CD4-positive, alpha-beta T cell treated with Interleukin-6 for 4 hours (primary cell): Measurements from ENCODE around the gene DPY19L3.
"Not testable (repeated sequence)": the region's sequence is repeated elsewhere in the genome, so short reads cannot be mapped to it uniquely, and the experiment has no call there.

Source experiments
- DNase-seq: peaks from one replicate; pipeline ENCODE4 v3.0.0-alpha.2; 2020; ENCODE audit warnings: mixed read lengths

The DPY19L3 gene

DNA sequence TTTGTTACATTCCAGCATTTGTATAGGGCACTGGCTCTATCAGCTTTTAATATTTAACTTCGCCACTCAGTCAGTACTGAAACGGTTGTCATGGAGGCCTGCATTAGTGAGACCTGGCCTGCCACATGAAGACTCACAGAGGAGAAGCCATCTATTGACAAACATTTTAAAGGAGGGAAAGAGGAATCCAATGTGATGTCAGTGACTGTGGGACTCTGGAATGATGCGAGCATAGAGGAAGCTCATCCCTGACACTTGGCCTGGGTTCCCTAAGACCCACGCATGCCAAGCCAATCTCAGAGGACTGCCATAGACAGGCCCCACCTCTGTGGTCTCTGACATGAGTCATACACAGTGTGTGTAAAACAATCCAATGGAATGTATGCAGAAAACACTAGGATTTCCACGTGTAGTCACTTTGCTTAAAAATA, 7.9 kb upstream of the DPY19L3 start:
- DNase-seq: no peak

DNA sequence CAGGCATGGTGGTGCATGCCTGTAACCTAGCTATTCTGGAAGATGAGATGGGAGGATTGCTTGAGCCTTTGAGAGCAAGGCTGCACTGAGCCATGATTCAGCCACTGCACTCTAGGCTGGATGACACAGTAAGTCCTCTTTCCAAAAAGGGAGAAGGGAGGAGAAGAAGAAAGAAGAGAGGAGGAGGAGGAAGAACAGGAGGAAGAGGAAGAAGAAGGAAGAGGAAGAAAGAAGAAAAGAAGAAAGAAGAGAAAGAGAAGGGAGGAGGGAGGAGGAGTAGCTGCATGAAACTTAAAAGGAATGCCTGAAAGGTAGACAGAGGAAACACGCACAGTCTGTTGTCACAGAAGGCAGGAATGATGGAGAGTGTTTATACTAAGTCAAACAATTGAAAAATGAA, 3.6 kb upstream of the DPY19L3 start:
- DNase-seq: no peak

DNA sequence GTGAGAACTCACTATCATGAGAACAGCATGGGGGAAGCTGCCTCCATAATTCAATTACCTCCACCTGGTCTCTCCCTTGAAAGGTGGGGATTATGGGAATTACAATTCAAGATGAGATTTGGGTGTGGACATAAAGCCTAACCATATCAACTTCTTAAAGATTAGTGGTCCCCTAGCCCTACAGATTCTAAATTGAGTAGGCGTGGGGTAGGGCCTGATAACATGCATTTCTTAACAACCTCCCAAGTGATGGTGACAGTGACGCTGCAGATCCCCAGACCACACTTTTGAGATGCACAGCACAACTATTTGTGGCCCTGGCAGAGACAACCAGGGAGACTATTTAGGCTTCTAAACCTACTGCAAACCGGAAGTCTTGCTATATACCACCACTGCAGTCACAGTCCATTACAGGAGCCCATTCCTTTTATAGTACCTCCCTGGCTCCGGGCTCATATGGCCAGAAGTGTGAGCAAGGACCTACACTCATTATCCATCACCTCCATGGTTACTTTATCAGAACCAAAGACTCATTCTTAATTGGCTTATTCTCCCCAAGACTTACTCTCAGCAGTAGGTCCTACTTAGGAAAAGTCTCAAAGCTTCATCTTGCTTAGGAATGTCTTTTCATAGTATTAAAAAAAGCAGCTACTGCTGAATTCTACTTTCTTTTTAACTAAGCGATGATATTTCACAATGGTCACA, 2.1 kb upstream of the DPY19L3 start:
- no peak for DNase-seq

DNA sequence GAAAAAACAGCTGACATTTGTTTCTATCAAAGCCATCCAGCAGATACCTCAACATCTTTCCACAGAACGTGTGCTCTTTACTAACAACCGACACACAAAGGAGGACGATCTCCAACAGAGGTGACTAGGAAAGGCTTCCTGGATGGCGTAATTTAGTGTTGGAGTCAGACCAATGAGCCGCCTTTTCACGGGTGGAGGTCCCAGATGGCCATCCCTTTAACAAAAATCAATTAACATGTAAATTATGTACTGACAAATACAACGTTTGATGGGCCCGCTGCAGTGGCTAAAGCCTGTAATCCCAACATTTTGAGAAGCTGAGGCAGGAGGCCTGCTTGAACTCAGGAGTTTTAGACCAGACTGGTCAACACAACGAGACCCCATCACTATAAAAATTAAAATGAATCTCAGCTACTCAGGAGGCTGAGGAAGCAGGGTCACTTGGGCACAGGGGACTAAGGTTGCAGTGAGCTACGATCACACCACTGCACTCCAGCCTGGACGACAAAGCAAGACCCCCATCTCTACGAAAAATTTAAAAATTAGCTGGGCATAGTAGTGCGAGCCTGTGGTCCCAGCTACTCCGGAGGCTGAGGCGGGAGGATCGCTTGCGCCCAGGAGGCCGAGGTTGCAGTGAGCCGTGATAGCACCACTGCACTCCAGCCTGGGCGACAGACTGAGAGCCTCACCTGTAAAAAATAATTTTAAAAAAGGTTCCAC, 1.2 kb upstream of the DPY19L3 start:
- no peak for DNase-seq

- DNase-seq: no peak
These were observed 588 bp upstream of the DPY19L3 start for GRCh38 chr19:32404933-32405430.

DNA sequence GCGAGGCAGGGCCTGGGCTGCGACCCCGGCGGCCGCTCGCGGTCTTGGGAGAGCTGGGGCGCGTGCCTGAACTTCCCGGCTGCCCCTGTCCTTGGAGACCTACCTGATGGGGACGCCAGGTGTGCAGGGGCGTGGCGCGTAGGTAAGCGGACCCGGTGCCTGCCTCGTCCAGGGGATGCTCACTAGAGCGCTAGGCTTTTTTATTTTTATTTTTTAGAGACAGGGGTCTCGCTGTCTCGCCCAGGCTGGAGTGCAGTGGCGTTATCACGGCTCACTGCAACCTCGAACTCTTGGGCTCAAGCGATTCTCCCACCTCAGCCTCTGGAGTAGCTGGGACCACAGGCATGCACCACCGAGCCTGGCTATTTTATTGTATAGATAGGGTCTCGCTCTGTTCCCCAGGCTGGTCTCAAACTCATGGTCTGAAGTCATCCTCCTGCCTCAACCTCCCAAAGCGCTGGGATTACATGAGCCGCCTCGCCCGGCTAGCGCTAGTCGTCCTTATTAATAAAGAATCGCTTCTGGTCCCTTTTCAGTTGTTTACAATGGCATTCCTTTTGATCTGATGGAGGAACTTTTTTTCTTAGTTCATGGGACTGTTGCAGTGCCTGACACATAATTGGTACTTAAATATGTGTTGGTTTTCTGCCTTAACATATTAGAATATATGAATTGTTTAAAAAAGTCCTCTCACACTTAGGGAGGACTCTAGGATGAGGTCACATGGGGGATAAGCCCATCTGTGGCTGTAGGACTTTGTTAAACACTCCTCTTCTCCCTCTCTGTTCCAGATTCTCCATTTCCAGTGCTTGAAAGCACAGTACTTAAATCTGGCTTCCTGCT, 812 bp downstream of the DPY19L3 start:
- no peak for DNase-seq

DNA sequence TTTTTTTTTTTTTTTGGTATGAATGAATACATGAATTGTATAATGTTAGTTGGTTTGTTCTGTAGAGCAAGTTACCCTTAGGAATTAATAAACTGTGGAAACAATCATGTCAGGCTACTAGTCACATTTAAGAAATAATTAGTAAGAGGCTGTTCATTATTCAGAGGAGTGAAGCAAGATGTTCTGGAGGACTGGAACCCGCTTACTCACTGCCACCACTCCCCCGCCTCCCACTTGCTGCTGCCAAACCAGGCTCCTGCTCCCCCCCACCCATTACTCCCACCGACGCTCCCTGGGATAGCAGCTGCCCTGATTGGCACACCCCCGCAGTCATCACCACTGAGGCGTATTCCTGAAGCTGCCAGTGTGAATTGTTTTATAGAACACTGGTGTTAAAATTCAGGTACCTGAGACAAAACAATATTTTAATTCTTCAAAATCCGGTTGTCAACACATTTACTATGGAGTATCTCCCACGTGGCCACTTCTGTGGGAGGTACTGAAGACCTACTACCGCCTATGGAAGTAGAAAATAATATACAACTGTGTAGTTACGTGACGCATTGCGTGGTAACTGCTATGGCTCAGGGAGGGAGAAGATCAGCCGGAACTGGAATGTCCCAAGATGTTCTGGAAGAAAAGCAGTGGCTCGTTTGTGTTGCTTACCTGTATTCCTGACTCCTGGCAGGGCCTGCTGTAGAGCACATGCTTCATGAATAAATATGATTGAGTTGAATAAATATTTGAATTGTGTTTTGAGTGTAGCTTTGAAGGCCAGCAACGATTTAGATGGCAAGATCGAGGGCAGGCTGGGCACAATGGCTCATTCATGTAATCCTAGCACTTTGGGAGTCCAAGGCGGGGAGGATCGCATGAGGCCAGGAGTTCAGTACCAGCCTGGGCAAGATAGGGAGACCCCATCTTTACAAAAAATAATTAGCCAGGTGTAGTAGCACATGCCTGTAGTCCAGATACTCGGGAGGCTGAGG, 1.7 kb downstream of the DPY19L3 start:
- DNase-seq: no peak

GRCh38 chr19:32415246-32415645, 9.7 kb downstream of the DPY19L3 start:
- no peak for DNase-seq

DNA sequence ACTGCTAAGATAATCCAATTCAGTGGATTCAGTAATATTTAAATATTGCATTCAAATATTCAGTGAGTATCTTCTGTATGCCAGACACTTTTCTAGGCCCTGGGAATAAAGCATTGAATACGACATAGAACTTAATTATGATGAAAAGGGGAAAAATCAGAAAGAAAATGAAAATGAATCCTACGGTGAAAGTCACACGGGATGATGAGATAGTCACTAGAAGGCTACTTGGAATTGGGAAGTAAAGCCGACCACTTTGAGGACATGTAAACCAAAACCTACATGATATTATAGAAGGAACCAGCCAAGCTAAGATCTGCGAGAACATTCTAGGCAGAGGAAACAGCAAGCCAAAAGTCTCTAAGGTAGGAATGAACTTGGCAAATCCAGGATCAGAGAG, 10.1 kb downstream of the DPY19L3 start:
- DNase-seq: no peak

- no peak for DNase-seq
These were observed 11.3 kb downstream of the DPY19L3 start for GRCh38 chr19:32416749-32417456.

DNA sequence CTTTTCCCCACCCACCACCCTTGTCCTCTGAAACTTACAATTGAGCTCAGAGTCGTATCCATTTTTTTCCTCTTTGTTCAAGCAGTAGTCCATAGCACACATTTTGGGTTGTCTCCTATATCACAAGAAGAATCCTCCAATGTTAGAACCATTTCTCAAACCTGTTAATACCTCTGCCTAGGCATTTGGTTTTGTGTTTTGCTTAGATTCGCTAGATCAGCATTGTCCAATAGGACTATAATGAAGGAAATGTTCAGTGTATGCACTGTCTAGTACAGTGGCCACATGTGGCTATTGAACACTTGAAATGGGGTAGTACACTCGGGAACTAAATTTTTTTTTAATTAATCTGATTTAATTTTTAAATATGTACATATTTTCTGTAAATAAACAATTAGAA, 12.6 kb downstream of the DPY19L3 start:
- no peak for DNase-seq

- DNase-seq: no peak
These were observed 16.2 kb downstream of the DPY19L3 start for GRCh38 chr19:32421589-32422361.

- no peak for DNase-seq
These were observed 16.9 kb downstream of the DPY19L3 start for GRCh38 chr19:32422435-32422834.

DNA sequence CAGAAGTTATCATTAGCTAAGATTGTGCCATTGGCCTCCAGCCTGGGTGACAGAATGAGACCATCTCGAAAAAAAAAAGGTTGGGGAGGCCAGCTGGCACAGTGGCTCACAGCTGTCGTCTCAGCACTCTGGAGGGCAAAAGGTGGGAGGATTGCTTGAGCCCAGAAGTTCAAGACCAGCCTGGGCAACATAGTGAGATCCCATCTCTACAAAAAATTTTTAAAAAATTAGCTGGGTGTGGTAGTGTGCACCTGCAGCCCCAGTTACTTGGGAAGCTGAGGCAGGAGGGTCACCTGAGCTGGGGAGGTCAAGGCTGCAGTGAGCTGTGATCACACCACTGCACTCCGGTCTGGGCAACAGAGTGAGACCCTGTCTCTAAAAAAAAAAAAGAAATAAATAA, 18.4 kb downstream of the DPY19L3 start:
- not testable (repeated sequence) for DNase-seq

DNA sequence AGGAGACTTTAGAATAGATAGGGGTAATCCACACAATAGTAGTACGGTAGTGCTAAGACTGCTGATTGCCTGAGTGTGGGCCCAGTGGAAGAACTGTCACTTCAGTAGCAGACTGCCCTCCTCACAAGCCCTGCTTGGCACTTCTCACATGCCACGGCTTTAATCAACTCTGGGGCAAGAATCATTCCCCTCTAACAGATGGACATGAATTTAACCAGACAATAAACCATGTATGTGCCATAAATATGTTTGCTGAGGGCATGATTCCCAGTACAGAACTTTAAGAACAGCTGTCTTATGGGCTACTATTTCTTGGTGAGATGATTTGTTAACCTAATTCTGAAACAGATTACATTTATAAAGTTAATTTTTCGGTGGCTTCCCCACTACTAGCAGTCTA, 22.0 kb downstream of the DPY19L3 start:
- no peak for DNase-seq

- DNase-seq: no peak
These were observed 31.1 kb downstream of the DPY19L3 start for GRCh38 chr19:32436692-32437091.

- no peak for DNase-seq
These were observed 31.5 kb downstream of the DPY19L3 start for GRCh38 chr19:32437096-32437495.

DNA sequence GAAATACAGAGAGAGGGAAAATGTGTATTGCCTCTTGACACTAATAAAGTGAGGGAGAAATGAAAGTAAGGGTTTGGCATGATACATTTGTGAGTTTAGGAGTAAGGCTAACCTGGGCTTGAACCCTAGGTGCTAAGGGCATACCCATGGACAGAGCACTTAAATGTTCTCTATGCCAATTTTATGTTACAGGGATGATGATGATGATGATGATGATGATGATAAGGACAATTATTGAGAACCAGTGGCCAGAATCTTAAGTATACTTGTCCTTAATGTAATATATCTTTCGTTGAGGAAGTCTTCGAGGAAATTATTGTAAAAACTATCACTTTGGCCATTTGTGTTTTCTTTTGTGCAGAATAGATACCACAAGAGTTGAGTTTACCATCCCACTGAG, 33.2 kb downstream of the DPY19L3 start:
- no peak for DNase-seq

DNA sequence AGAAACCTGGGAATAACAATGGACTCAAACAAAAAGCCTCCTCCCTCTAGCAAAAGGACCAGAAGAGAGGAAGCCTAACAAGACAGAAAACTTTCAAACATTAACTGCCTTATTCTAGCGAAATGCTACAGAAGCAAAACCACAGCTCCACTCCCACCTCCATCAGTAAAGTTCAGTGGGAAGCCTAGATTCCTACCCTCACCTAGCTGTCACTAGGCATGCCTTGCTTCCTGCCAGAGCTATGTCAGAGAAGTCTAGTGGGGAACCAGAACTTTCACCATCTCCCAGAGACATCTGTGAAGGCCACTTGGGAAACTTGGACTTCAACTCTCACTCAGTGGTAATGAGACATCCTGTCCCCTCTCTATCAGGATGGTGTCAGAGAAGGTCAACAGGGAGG, 37.1 kb downstream of the DPY19L3 start:
- no peak for DNase-seq

DNA sequence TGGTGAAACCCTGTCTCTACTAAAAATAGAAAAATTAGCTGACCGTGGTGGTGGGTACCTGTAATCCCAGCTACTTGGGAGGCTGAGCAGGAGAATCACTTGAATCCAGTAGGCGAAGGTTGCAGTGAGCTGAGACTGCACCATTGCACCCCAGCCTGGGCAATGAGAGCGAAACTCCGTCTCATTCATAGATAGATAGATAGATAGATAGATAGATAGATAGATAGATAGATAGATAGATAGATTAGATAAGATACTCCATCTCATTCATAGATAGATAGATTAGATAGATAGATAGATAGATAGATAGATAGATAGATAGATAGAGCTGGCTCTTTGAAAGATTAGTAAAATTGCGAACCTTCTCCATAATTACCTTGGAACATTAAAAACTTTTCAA, 42.0 kb downstream of the DPY19L3 start:
- not testable (repeated sequence) for DNase-seq

- DNase-seq: no peak
These were observed 42.5 kb downstream of the DPY19L3 start for GRCh38 chr19:32448026-32448425.
